ENCODE measurements around the gene VGF. TPM values are rescaled to one million over a fixed set of nuclear protein-coding genes. Genes with fewer than 3 reads are reported as not detected.

The VGF gene
- polyA plus RNA-seq, 1 donor (not counting 4 experiments of a cell fraction or from before 2014, with no cell fraction given), result 0.04 TPM

DNA sequence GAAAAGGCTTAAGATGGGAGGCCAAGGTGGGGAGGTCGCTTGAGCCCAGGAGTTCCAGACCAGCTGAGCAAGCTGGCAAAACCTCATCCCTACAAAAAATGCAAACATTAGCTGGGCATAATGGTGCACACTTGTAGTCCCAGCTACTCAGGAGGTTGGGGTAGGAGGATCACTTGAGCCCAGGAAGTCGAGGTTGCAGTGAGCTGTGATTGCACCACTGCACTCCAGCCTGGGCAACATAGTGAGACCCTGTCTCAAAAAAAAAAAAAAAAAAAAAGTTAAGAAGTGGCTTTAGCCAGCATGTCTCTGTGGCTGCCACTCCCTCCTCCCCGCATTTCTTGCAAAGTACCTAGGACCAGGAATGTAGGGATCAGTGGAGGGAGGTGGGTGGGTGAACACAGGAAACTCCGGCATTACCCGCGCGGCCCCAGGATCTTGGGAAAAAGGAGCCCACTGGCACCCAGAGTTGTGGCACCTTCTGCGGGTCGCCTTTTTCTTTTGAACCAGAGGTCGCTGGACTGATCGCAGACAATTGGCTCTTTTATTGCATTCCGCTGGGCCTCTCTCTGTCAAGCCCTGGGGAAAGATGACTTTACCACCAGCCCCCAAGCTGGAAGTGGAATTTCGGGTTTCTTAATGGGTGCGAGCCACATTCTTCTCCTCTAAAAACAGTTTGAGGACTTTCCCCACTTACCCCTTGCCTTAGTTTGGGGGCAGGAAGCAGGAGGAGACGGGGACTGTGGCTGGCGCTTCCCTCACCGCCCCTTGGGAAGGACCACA, 3.5 kb downstream of the VGF start:
- no peaks in the 10 kb centered on the region for H4K20me1 ChIP-seq (ENCODE audit: control insufficient read depth, extremely low read depth, insufficient read depth, low read length)
- no peaks in the 10 kb centered on the region for H3K9me3 ChIP-seq (ENCODE audit: control insufficient read depth, low read depth, low read length)
- H3K4me3 ChIP-seq (ENCODE audit: control insufficient read depth in 2 of 3, extremely low read depth in 1 of 3, insufficient read depth in 2 of 3, low read depth in 1 of 3, low read length in 3 of 3), result no peak overlapping the region
- H3K4me1 ChIP-seq (ENCODE audit: control insufficient read depth, extremely low read depth, insufficient read depth, low read length), result peaks cover 26% of the 10 kb centered on the region
- no peaks in the 10 kb centered on the region for H3K9me1 ChIP-seq (ENCODE audit: control insufficient read depth, extremely low read depth, insufficient read depth, low read length)
- no peak for FAIRE-seq
- dilution Hi-C loops (cut with MboI; ENCODE audit: extremely low pct_ligation_motif_present, low sequenced_read_pairs), result no loop called here
- DNase-seq (ENCODE audit: low read depth, low spot score), result no peak
- no peak overlapping the region for H2AFZ ChIP-seq (ENCODE audit: control insufficient read depth, low read length)
- no peak for TF ChIP-seq EZH2 (IDR thresholded peaks at IDR 0.05; ENCODE audit: low read length)
- TF ChIP-seq, protein P1, sequence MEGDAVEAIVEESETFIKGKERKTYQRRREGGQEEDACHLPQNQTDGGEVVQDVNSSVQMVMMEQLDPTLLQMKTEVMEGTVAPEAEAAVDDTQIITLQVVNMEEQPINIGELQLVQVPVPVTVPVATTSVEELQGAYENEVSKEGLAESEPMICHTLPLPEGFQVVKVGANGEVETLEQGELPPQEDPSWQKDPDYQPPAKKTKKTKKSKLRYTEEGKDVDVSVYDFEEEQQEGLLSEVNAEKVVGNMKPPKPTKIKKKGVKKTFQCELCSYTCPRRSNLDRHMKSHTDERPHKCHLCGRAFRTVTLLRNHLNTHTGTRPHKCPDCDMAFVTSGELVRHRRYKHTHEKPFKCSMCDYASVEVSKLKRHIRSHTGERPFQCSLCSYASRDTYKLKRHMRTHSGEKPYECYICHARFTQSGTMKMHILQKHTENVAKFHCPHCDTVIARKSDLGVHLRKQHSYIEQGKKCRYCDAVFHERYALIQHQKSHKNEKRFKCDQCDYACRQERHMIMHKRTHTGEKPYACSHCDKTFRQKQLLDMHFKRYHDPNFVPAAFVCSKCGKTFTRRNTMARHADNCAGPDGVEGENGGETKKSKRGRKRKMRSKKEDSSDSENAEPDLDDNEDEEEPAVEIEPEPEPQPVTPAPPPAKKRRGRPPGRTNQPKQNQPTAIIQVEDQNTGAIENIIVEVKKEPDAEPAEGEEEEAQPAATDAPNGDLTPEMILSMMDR (optimal IDR thresholded peaks at IDR 0.05 in 1 of 3, IDR thresholded peaks at IDR 0.05 in 1 of 3, conservative IDR thresholded peaks at IDR 0.05 in 1 of 3; ENCODE audit: extremely low read depth in 1 of 3, insufficient read depth in 2 of 3, low read length in 3 of 3), result no peak
- H3K4me2 ChIP-seq (ENCODE audit: control insufficient read depth, extremely low read depth, insufficient read depth, low read depth, low read length), result peak overlapping the region; percentile 39
- peaks cover 21% of the 10 kb centered on the region for H3K27me3 ChIP-seq (ENCODE audit: control insufficient read depth, extremely low read depth, insufficient read depth, low read length)
- H3K9ac ChIP-seq (ENCODE audit: control insufficient read depth, extremely low read depth, insufficient read depth, low read length), result no peak overlapping the region
- H3K27ac ChIP-seq (ENCODE audit: control insufficient read depth, insufficient read depth, low read length), result no peak overlapping the region
- peaks cover 21 to 31% of the 10 kb centered on the region in 2 experiments for H3K36me3 ChIP-seq (ENCODE audit: control insufficient read depth in 2 of 2, extremely low read depth in 1 of 2, insufficient read depth in 2 of 2, low read length in 2 of 2)
- H3K79me2 ChIP-seq (ENCODE audit: control insufficient read depth, insufficient read depth, low read length), result no peaks in the 10 kb centered on the region

DNA sequence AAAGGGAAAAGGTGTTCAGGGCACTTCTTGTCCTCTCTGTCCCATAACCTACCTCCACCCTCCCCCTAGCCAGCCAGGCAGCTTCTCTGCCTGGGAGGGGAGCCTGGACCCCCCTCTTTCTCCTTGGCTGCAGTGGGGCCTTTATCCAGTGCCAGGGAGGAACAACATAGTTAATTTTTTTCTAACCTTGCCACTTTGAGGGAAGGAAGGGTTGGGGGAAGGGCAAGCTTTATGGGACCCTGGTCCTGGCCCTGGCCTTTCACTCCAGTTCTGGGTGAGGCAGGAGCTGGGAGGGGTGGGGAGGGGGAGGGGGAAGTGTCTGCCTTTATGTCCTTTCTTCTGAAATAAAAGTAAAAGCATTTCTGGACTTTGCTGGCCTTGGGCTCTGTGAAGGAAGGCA, 4.5 kb downstream of the VGF start:
- TF ChIP-seq EZH2 (IDR thresholded peaks at IDR 0.05; ENCODE audit: low read length), result no peak
- TF ChIP-seq, protein P1 (optimal IDR thresholded peaks at IDR 0.05 in 1 of 3, IDR thresholded peaks at IDR 0.05 in 1 of 3, conservative IDR thresholded peaks at IDR 0.05 in 1 of 3; ENCODE audit: extremely low read depth in 1 of 3, insufficient read depth in 2 of 3, low read length in 3 of 3), result no peak
- no peak for DNase-seq (ENCODE audit: low read depth, low spot score)
- H4K20me1 ChIP-seq (ENCODE audit: control insufficient read depth, extremely low read depth, insufficient read depth, low read length), result no peaks in the 10 kb centered on the region
- no peaks in the 10 kb centered on the region for H3K9me3 ChIP-seq (ENCODE audit: control insufficient read depth, low read depth, low read length)
- peaks cover 7% of the 10 kb centered on the region for H3K79me2 ChIP-seq (ENCODE audit: control insufficient read depth, insufficient read depth, low read length)
- no peak overlapping the region for H3K27ac ChIP-seq (ENCODE audit: control insufficient read depth, insufficient read depth, low read length)
- no peaks in the 10 kb centered on the region for H3K9me1 ChIP-seq (ENCODE audit: control insufficient read depth, extremely low read depth, insufficient read depth, low read length)
- no peak overlapping the region for H3K4me2 ChIP-seq (ENCODE audit: control insufficient read depth, extremely low read depth, insufficient read depth, low read depth, low read length)
- FAIRE-seq, result no peak
- H2AFZ ChIP-seq (ENCODE audit: control insufficient read depth, low read length), result no peak overlapping the region
- dilution Hi-C loops (cut with MboI; ENCODE audit: extremely low pct_ligation_motif_present, low sequenced_read_pairs), result no loop called here
- peaks cover 33% of the 10 kb centered on the region for H3K4me1 ChIP-seq (ENCODE audit: control insufficient read depth, extremely low read depth, insufficient read depth, low read length)
- H3K4me3 ChIP-seq (ENCODE audit: control insufficient read depth in 2 of 3, extremely low read depth in 1 of 3, insufficient read depth in 2 of 3, low read depth in 1 of 3, low read length in 3 of 3), result no peak overlapping the region
- no peak overlapping the region for H3K9ac ChIP-seq (ENCODE audit: control insufficient read depth, extremely low read depth, insufficient read depth, low read length)
- peaks cover 12% of the 10 kb centered on the region for H3K27me3 ChIP-seq (ENCODE audit: control insufficient read depth, extremely low read depth, insufficient read depth, low read length)
- H3K36me3 ChIP-seq (ENCODE audit: control insufficient read depth in 2 of 2, extremely low read depth in 1 of 2, insufficient read depth in 2 of 2, low read length in 2 of 2), result peaks cover 21 to 40% of the 10 kb centered on the region in 2 experiments
